HL-60 (cell line): Measurements from ENCODE around the gene CD99.
"Not testable (repeated sequence)": the region's sequence is repeated elsewhere in the genome, so short reads cannot be mapped to it uniquely, and the experiment has no call there.

Experiments used
- DNase-seq, 2 experiments: peaks; one replicate each; pipeline ENCODE4 v3.0.0-alpha.2; 2010 to 2020; ENCODE audit warnings: low read depth in 1 of 2, low spot score in 1 of 2
- H3K27ac ChIP-seq: fragments of 250-450 bp; sonication (Bioruptor Pico); replicated peaks from 2 replicates; pipeline ENCODE4 v1.5.1; 2020; ENCODE audit warnings: mild to moderate bottlenecking, moderate library complexity
- H3K27me3 ChIP-seq: fragments of 250-450 bp; sonication (Bioruptor Pico); 2 replicates; pipeline ENCODE4 v1.5.1; 2021; ENCODE audit warnings: mild to moderate bottlenecking, moderate library complexity; ENCODE audit not compliant: insufficient read depth, poor library complexity, severe bottlenecking
- H3K4me3 ChIP-seq: replicated peaks from 2 replicates; pipeline ENCODE4 v1.5.1; 2011; ENCODE audit warnings: mild to moderate bottlenecking, control low read depth, low read length; ENCODE audit not compliant: insufficient read depth
- CTCF ChIP-seq: IDR thresholded peaks from one replicate; pipeline ENCODE4 v1.5.1; 2011; ENCODE audit warnings: low read length, control low read depth, inconsistent platforms; ENCODE audit not compliant: insufficient read depth
- GABPA ChIP-seq: IDR thresholded peaks from 2 replicates; pipeline ENCODE4 v1.6.1; 2012; ENCODE audit warnings: low read depth
- POLR2AphosphoS5 ChIP-seq: IDR thresholded peaks from 2 replicates; pipeline ENCODE4 v1.6.1; 2012; ENCODE audit warnings: low read depth
- REST ChIP-seq: IDR thresholded peaks from 2 replicates; pipeline ENCODE4 v1.6.1; 2012; ENCODE audit warnings: low read depth; ENCODE audit not compliant: insufficient replicate concordance
- SPI1 ChIP-seq: IDR thresholded peaks from 2 replicates; pipeline ENCODE4 v1.6.1; 2012; ENCODE audit warnings: low read depth, mild to moderate bottlenecking, borderline replicate concordance

CD99 gene

GRCh38 chrX:2673611-2674010, 17.5 kb upstream of the CD99 start:
- TF ChIP-seq POLR2AphosphoS5 (no peak), SPI1 (no peak), REST (no peak), CTCF (no peak), GABPA (no peak)
- no peak for DNase-seq
- H3K27ac ChIP-seq = no peak overlapping the region
- no peaks in the 10 kb centered on the region for H3K27me3 ChIP-seq
- no peak overlapping the region for H3K4me3 ChIP-seq

GRCh38 chrX:2675657-2676200, 15.4 kb upstream of the CD99 start:
- not testable (repeated sequence) for H3K27ac ChIP-seq, DNase-seq, H3K4me3 ChIP-seq, H3K27me3 ChIP-seq

GRCh38 chrX:2676794-2677675, 14.1 kb upstream of the CD99 start:
- no peak for TF ChIP-seq CTCF
- no peak for TF ChIP-seq REST
- TF ChIP-seq SPI1 = no peak
- TF ChIP-seq GABPA = no peak
- TF ChIP-seq POLR2AphosphoS5 = no peak
- no peak overlapping the region for H3K27ac ChIP-seq
- DNase-seq = no peak
- no peaks in the 10 kb centered on the region for H3K27me3 ChIP-seq
- H3K4me3 ChIP-seq = no peak overlapping the region

- H3K27ac ChIP-seq = no peak overlapping the region
- TF ChIP-seq POLR2AphosphoS5 = no peak
- TF ChIP-seq SPI1 = no peak
- TF ChIP-seq GABPA = no peak
- TF ChIP-seq CTCF = no peak
- no peak for TF ChIP-seq REST
- no peaks in the 10 kb centered on the region for H3K27me3 ChIP-seq
- H3K4me3 ChIP-seq = no peak overlapping the region
- DNase-seq = no peak
These were observed 13.3 kb upstream of the CD99 start for GRCh38 chrX:2677764-2678163.
